GM19463 (cell line): Measurements from ENCODE around the gene ADSS1.

Source experiments
- ATAC-seq: cut with Tn5 transposase; IDR thresholded peaks from one replicate; pipeline ENCODE4 v1.9.1; 2021; ENCODE audit warnings: mild to moderate bottlenecking, moderate library complexity; ENCODE audit not compliant: unreplicated experiment

Gene ADSS1

GRCh38 chr14:104697892-104698583 is 26.0 kb upstream of the ADSS1 start:
- no peak for ATAC-seq

- no peak for ATAC-seq
Observed at GRCh38 chr14:104698688-104699425, 25.2 kb upstream of the ADSS1 start.

- no peak for ATAC-seq
Observed at GRCh38 chr14:104699426-104699748, 24.6 kb upstream of the ADSS1 start.

GRCh38 chr14:104700225-104700651 is 23.8 kb upstream of the ADSS1 start:
- ATAC-seq = no peak

GRCh38 chr14:104700747-104701217 is 23.2 kb upstream of the ADSS1 start:
- ATAC-seq = no peak

- ATAC-seq = no peak
Observed at GRCh38 chr14:104701383-104702076, 22.5 kb upstream of the ADSS1 start.

- no peak for ATAC-seq
Observed at GRCh38 chr14:104702106-104702505, 21.9 kb upstream of the ADSS1 start.

GRCh38 chr14:104702673-104703072 is 21.4 kb upstream of the ADSS1 start:
- ATAC-seq = no peak

- no peak for ATAC-seq
Observed at GRCh38 chr14:104703269-104703668, 20.8 kb upstream of the ADSS1 start.

GRCh38 chr14:104704252-104704651 is 19.8 kb upstream of the ADSS1 start:
- no peak for ATAC-seq

- ATAC-seq = no peak
Observed at GRCh38 chr14:104705340-104706047, 18.5 kb upstream of the ADSS1 start.

GRCh38 chr14:104706733-104707607 is 17.1 kb upstream of the ADSS1 start:
- no peak for ATAC-seq

GRCh38 chr14:104707608-104708595 is 16.1 kb upstream of the ADSS1 start:
- ATAC-seq = no peak

- no peak for ATAC-seq
Observed at GRCh38 chr14:104708606-104709268, 15.3 kb upstream of the ADSS1 start.

GRCh38 chr14:104709387-104710039 is 14.5 kb upstream of the ADSS1 start:
- ATAC-seq = no peak

- ATAC-seq = no peak
Observed at GRCh38 chr14:104710071-104710735, 13.8 kb upstream of the ADSS1 start.
